Activated naive CD4-positive, alpha-beta T cell treated with anti-CD3 and anti-CD28 coated beads, Interleukin-2, amount 10 ng/mL, durations not matched to agents 7 days and 5 days (primary cell): ENCODE data around the gene GMPR2.

Experiments used
- CTCF ChIA-PET: fragments of 350-600 bp; sonication (Branson Sonifier 250); formaldehyde crosslinking; loops from one replicate; lab custom pipeline; 2021; ENCODE audit warnings: antibody characterized with exemption; lab: Charles Lee
- DNase-seq: peaks from one replicate; pipeline ENCODE4 v3.0.0-alpha.2; 2020
- H3K27ac Mint-ChIP-seq: one replicate; pipeline ENCODE4 v1.8.0; 2021; ENCODE audit warnings: mild to moderate bottlenecking, moderate library complexity, mixed read lengths
- H3K27me3 Mint-ChIP-seq: one replicate; pipeline ENCODE4 v1.8.0; 2021; ENCODE audit warnings: mild to moderate bottlenecking, mixed read lengths
- H3K36me3 Mint-ChIP-seq: one replicate; pipeline ENCODE4 v1.8.0; 2021; ENCODE audit warnings: mixed read lengths
- H3K4me1 Mint-ChIP-seq: one replicate; pipeline ENCODE4 v1.8.0; 2021; ENCODE audit warnings: mixed read lengths
- H3K4me3 Mint-ChIP-seq: one replicate; pipeline ENCODE4 v1.8.0; 2021; ENCODE audit warnings: mild to moderate bottlenecking, moderate library complexity, mixed read lengths
- H3K9me3 Mint-ChIP-seq: one replicate; pipeline ENCODE4 v1.8.0; 2021; ENCODE audit warnings: mixed read lengths

GMPR2 gene

DNA sequence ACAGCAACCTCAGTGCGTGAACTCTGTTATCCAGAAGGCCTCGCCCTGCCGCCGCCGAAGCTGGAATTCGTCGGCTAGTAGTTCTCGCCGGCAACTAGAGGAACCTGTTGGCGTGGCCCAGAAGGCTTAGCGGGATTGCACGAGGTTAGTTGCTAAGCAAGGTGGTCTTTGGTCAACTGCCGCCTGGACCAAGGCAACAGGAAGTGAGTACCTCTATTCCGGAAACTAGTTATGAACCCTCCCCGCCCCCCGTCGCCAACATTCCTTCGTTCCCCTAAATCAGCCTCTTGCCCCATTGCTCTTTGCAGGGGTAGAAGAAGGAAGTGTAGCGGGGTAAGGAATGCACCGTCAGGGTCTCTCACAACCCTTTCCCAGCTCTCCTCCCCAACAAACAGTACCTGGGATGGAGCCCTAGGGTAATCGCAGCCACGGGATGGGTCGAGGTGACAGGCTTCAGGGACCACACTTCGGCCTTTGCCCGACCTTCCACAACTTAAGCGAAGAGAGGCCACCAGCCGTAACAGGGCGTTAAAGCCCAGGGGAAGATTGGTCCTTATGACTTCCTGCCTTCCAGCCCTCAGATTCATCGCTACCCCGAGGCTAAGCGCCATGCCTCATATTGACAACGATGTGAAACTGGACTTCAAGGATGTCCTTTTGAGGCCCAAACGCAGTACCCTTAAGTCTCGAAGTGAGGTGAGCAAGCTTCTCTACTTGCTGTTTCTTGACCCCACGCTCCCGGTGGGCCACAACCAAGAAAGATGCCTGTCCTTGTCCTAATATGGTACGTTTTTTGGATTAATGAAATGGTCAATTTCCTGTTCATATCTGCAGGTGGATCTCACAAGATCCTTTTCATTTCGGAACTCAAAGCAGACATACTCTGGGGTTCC is at the start of gene GMPR2:
Gene GMPR2 (plus strand): TSS at position 285 of the 893 bp plus-strand sequence. CDS start 325 bp downstream, at position 610.
- no peaks in the 10 kb centered on the region for H3K27me3 Mint-ChIP-seq
- DNase-seq, result peak; percentile 46
- H3K36me3 Mint-ChIP-seq, result peaks cover 51% of the 10 kb centered on the region
- peak within 1 kb of the TSS; percentile 91 for H3K27ac Mint-ChIP-seq
- no peaks in the 10 kb centered on the region for H3K9me3 Mint-ChIP-seq
- H3K4me3 Mint-ChIP-seq, result peak within 1 kb of the TSS; percentile 87
- CTCF ChIA-PET, result interaction anchor here (1.5 to 3.2 kb wide), 3 partner anchors 10 to 77 kb away, joined by 3 to 16 read pairs (median 4); partner anchors contain the start of genes LTB4R2 and TINF2
- peaks cover 60% of the 10 kb centered on the region for H3K4me1 Mint-ChIP-seq

DNA sequence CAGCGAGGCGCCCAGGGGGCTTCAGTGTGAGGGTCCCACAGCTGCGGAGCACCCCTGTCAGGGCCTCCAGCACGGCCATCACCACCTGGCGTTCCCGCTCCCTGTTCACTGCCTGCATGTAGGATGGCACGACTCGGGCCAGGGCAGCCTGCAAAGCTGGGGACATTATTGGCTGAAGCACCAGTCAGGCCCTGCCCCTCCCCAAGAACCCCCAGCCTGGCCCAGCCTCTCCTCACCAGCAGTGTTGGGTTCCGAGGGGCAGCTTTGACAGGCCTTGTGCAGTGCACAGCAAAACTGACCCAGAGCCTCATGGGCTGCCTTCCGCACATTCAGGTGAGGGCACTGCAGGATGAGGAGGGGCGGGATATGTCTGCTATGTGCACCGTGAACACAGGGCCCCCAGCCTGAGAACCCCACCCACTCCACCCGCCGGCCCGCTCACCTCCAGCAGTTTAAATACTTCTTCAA is 49.7 kb upstream of the GMPR2 start:
- Mint-ChIP-seq H3K4me3 (no peak overlapping the region), H3K9me3 (no peaks in the 10 kb centered on the region), H3K36me3 (peaks cover 55% of the 10 kb centered on the region), H3K27me3 (no peaks in the 10 kb centered on the region), H3K27ac (no peak overlapping the region), H3K4me1 (peaks cover 14% of the 10 kb centered on the region)
- CTCF ChIA-PET, result no interaction called here
- DNase-seq, result no peak

DNA sequence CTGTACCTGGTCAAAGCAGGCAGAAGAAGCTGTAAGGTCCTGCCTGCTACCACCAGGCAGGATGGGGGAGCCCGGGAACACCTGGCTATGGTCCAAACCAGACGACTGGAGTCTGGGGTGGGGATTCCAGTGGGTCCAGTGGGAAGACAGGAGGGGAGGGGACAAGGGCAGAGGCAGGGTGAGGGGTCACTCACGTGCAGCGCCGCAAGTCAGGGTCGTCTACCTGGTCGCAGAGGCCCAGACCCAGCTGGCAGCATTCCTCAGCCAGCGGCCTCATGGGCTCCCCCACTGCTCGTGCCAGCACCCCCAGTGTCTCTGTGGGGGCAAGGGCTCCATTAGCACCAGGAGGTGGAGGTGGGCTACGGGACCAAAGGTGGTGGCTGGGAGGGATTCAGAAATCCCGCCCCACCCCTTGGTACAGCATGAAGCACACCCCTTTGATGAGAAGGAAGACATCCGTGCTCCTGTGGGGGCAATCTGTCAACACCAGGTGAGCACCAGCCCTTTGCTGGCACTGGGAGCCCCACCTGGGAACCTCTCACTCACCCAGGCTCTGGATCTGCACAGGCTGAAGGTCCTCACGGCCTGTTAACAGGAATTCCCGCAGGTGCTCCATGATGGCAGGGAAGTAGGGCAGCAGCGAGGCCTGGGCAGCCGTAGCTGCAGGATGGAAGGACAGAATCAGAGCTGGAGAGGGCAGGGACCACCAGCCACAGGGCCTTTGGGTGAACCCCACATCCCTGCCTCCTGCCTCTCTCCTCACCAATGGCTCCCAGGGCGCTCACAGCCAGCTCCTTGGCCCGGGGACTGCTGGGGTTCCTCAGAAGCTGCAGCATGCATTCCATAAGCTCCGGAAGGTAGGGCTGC is 48.4 kb upstream of the GMPR2 start:
- Mint-ChIP-seq H3K4me3 (no peak overlapping the region), H3K4me1 (peaks cover 21% of the 10 kb centered on the region), H3K27ac (no peak overlapping the region), H3K27me3 (no peaks in the 10 kb centered on the region), H3K9me3 (no peaks in the 10 kb centered on the region), H3K36me3 (peaks cover 48% of the 10 kb centered on the region)
- CTCF ChIA-PET, result no interaction called here
- no peak for DNase-seq

DNA sequence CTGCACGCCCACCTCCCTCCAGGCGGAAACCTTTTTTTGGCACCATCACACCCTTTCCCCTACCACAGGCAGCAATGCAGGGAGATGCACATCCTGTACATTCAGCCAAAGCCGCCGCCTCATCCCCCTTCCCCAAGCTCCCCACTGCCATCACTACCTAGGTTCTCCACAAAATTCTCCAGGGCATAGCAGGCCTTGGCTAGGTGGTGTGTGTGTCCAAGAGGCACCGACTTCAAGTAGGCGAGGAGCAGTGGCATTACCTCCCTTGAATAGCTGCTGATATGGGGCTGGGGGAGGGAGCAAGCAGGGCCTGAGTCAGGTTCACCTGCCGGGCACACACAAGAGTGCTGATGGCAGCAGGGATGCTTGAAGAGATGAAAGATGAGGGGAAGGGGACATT is 47.7 kb upstream of the GMPR2 start:
- H3K36me3 Mint-ChIP-seq, result peaks cover 42% of the 10 kb centered on the region
- DNase-seq, result no peak
- no peaks in the 10 kb centered on the region for H3K27me3 Mint-ChIP-seq
- H3K9me3 Mint-ChIP-seq, result no peaks in the 10 kb centered on the region
- peaks cover 26% of the 10 kb centered on the region for H3K4me1 Mint-ChIP-seq
- CTCF ChIA-PET, result interaction anchor here (0.6 kb wide), 1 partner anchor 34 kb away, joined by 4 read pairs; no protein-coding TSS in a partner anchor
- H3K4me3 Mint-ChIP-seq, result no peak overlapping the region
- H3K27ac Mint-ChIP-seq, result no peak overlapping the region

DNA sequence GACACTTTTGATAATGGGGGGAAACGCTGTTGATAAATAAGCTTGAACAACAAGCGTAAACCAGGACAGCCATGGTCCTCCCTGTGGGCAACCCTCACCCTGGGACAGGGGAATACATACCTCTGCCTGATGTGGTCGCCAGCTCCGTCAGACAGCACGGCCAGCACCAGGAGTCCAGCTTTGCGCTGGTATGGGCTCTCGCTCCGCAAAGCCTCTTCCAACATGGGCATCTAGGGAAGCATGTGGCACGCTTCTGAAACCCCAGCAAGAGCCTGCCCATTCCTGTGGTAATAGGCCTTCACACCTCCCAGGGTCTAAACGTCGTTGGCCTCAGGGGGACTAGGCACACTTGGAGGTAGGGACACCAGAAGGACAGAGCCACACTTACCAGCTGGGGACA is 47.0 kb upstream of the GMPR2 start:
- H3K36me3 Mint-ChIP-seq, result peaks cover 41% of the 10 kb centered on the region
- peaks cover 31% of the 10 kb centered on the region for H3K4me1 Mint-ChIP-seq
- no peak overlapping the region for H3K4me3 Mint-ChIP-seq
- H3K27ac Mint-ChIP-seq, result no peak overlapping the region
- H3K9me3 Mint-ChIP-seq, result no peaks in the 10 kb centered on the region
- CTCF ChIA-PET, result interaction anchor here (0.6 kb wide), 1 partner anchor 35 kb away, joined by 4 read pairs; no protein-coding TSS in a partner anchor
- no peaks in the 10 kb centered on the region for H3K27me3 Mint-ChIP-seq
- DNase-seq, result no peak

DNA sequence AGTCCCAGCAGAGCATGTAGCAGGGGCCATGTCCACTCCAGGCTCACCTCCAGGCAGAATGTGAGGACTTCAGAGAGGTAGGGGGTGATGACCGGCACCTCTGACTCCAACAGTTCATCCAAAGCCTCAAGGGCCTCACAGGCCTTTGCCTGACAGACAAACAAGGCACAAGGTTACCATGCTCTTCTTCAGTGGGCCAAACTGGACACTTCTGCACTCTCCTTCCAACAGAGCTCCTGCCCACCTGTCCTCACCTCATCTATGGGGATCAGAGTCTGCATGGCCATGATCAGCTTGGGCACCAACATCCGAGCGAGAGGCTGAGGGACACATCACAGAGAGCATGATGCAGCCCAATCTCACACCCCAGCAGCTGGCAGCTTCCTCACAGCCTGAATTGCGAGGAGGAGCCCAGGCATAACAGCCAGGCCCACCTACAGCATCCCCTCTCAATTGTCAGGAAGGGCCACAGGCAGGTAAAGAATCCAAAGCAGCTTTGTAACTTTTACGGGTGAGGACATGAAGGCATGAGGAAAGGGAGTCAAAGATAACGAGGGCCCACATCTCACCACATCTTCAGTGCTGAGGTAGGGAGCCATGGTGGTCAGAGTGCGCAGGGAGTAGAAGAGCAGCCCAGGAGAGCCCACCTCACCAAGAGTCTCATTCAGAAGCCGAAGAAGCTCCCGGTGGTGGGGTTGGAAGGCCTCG is 45.7 kb upstream of the GMPR2 start:
- Mint-ChIP-seq H3K27me3 (no peaks in the 10 kb centered on the region), H3K9me3 (no peaks in the 10 kb centered on the region), H3K36me3 (peaks cover 46% of the 10 kb centered on the region), H3K4me1 (peaks cover 40% of the 10 kb centered on the region), H3K27ac (peak overlapping the region; percentile 33), H3K4me3 (peak overlapping the region; percentile 85)
- CTCF ChIA-PET, result no interaction called here
- DNase-seq, result no peak

DNA sequence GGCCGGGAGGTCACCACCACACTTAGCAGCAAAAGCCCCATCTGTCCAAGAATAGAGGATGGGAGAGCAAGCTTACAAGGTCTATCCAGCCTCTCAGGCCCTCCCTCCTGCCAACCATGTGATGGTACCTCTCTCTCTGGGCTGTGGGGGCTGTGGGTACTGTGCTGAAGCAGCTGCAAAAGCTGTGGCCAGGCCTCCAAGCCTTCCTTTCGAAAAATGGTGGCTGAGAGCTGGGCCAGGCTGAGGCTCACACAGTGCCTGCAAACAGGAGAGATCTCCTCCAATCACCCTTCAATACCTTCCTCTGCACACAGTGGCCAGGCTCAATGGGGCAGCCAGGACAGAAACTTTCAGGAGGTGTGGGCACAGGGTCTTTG is 45.2 kb upstream of the GMPR2 start:
- DNase-seq, result no peak
- H3K4me1 Mint-ChIP-seq, result peaks cover 45% of the 10 kb centered on the region

DNA sequence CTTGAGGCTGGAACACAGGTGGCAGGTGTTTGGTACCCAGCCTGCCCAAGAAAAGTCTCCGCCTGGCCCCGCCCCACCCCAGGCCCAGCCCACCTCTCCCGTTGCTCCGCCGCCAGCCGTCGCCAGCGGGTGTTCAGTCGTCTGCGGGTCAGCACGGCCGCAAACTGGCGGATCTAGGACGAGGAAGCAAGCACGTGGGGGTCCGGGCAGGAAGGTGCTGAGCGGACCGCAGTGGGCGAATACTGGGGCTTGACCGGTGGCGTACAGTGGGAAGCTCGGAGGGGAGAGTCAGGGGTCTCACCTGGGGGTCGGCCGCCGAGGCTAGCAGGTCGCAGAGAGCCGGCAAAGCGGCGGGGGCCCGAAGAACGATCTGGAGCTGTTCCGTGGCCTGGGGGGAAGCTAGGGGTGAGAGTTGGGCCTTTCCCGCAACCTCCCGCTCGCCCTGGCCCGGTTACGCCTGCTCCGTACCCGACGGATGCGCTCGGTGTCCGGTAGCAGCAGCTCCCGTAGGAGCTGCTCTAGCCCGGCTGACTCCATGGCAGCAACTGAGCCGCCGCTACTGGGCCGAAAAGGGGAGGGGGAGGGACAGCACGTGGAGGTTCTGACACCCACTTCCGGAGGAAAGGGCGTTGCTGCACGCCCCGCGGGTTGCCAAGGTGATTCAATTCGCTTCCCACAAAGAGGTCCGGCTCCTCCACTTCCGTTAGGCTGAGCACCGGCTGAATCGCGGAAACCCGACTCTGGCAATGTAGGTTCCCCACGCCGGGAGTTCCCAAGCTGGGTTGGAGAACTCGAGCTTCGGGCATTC is 44.3 kb upstream of the GMPR2 start, which contains the start of gene IPO4:
Gene IPO4 (minus strand): TSS at position 566 of the 808 bp plus-strand sequence. CDS start 29 bp downstream, at position 537.
- CTCF ChIA-PET, result interaction anchor here (0.7 to 1.2 kb wide), 3 partner anchors 27 to 248 kb away, joined by 3 read pairs; partner anchors contain the start of gene IRF9
- H3K36me3 Mint-ChIP-seq, result peaks cover 49% of the 10 kb centered on the region
- peak; percentile 97 for DNase-seq
- H3K4me3 Mint-ChIP-seq, result peak within 1 kb of the TSS; percentile 85
- peak within 1 kb of the TSS; percentile 90 for H3K27ac Mint-ChIP-seq
- H3K4me1 Mint-ChIP-seq, result peaks cover 52% of the 10 kb centered on the region
- H3K9me3 Mint-ChIP-seq, result no peaks in the 10 kb centered on the region
- no peaks in the 10 kb centered on the region for H3K27me3 Mint-ChIP-seq

More for the DNA sequence above, 45.2 kb upstream of the GMPR2 start:
- CTCF ChIA-PET, result no interaction called here
- Mint-ChIP-seq H3K4me3 (peak overlapping the region; percentile 85), H3K27ac (peak overlapping the region; percentile 90), H3K36me3 (peaks cover 48% of the 10 kb centered on the region), H3K27me3 (no peaks in the 10 kb centered on the region), H3K9me3 (no peaks in the 10 kb centered on the region)

DNA sequence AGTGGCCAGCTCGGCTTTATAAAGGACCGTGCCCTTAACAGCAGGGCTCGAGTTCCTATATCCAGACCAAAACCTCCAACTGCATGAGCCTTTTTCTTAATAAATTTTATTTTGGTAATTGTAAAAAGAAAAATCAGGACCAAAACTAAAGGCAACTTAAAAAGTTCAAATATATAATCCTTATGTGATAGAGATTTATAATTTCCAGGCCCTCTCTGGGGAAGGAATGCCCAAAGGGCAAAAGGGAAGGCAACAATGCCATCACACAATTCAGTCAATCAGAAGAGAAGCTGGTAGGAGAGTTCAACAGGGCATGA is 43.7 kb upstream of the GMPR2 start:
- Mint-ChIP-seq H3K27me3 (no peaks in the 10 kb centered on the region), H3K27ac (peak overlapping the region; percentile 90), H3K36me3 (peaks cover 48% of the 10 kb centered on the region), H3K4me3 (peak overlapping the region; percentile 85), H3K4me1 (peaks cover 54% of the 10 kb centered on the region), H3K9me3 (no peaks in the 10 kb centered on the region)
- no peak for DNase-seq
- CTCF ChIA-PET, result interaction anchor here (0.7 to 1.2 kb wide), 3 partner anchors 28 to 247 kb away, joined by 3 read pairs; partner anchors contain the start of gene IRF9

DNA sequence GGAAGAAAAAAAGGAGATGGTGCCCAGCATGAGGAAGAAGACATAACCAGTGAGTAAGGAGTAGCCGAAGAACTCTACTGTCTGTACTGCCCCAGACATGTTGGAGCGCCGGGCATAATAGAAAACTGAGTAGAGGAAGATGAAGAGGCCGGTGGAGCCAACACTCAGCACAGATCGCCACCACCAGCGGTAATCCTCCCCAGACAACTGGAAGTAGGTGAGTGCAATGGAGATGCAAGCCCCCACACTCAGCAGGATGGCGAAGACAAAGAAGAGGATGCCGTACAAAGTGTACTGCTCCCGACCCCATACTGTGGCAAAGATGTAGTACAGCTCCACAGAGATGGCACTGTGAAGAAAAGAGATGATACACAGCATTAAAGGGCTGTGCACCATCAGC is 43.3 kb upstream of the GMPR2 start:
- Mint-ChIP-seq H3K27ac (no peak overlapping the region), H3K4me3 (no peak overlapping the region), H3K4me1 (peaks cover 59% of the 10 kb centered on the region), H3K27me3 (no peaks in the 10 kb centered on the region), H3K36me3 (peaks cover 50% of the 10 kb centered on the region), H3K9me3 (no peaks in the 10 kb centered on the region)
- CTCF ChIA-PET, result interaction anchor here (0.7 to 0.8 kb wide), 2 partner anchors 28 to 119 kb away, joined by 3 read pairs; partner anchors contain the start of gene IRF9
- no peak for DNase-seq

DNA sequence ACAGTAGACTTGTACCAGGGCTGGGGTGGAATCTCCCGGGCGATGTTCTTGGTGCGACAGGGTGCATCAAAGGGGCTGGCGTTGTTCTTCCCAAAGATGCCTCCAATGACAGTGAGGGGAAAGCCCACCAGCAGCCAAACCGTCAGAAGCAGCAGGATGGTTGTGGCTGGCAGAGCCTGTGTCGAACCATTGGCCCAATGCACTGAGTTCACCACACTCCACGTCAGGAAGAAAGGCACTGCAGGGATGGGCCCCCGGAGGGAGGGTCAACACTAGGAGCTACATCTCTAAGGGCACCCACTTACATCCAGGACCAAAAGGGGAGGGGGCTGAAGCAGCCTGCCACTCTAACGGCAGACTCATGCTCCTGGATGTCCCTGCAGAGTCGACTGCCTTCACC is 42.3 kb upstream of the GMPR2 start:
- no peak overlapping the region for H3K4me3 Mint-ChIP-seq
- H3K27ac Mint-ChIP-seq, result no peak overlapping the region
- no peaks in the 10 kb centered on the region for H3K9me3 Mint-ChIP-seq
- CTCF ChIA-PET, result no interaction called here
- DNase-seq, result no peak
- H3K36me3 Mint-ChIP-seq, result peaks cover 49% of the 10 kb centered on the region
- no peaks in the 10 kb centered on the region for H3K27me3 Mint-ChIP-seq
- peaks cover 65% of the 10 kb centered on the region for H3K4me1 Mint-ChIP-seq

DNA sequence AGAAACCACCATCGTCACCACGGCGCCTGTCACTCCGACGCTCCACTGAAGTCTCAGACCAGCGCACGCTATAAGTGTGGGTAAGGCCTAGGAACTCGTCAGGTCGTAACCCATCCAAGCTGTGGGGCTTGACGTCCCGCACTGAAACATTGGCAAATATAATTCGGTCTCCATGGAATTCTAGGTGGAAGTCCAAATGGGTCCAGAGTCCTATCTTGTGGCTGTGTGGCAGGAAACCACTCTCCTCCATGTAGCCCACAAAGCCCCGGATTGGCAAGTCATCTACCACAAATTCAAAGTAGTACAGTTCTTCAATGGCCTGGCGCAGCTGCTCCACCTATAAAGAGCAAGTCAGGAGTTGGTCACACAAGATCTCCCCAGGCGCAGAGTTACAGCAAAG is 39.8 kb upstream of the GMPR2 start:
- Mint-ChIP-seq H3K27ac (peak overlapping the region; percentile 68), H3K9me3 (no peaks in the 10 kb centered on the region), H3K36me3 (peaks cover 42% of the 10 kb centered on the region), H3K27me3 (no peaks in the 10 kb centered on the region), H3K4me3 (no peak overlapping the region), H3K4me1 (peaks cover 68% of the 10 kb centered on the region)
- CTCF ChIA-PET, result no interaction called here
- no peak for DNase-seq
